Hair follicular keratinocyte (primary cell): ENCODE data around the gene ERN2. TPM values are rescaled to one million over a fixed set of nuclear protein-coding genes. Genes with fewer than 3 reads are reported as not detected.

Experiments
- total RNA-seq: library from RNA; depleted of rRNA; stranded (reverse); fragments of >200 nt; gene quantifications from 2 replicates; pipeline ENCODE4 v1.2.3, GENCODE V29; 2015

ERN2 gene
- not detected in 2 replicates for total RNA-seq

GRCh38 chr16:23712976-23713375, at the start of gene ERN2:
Gene ERN2, minus strand, starts transcription at chr16:23713222. Its CDS starts 35 bp downstream, at chr16:23713187.

GRCh38 chr16:23754594-23755483, 41.8 kb upstream of the ERN2 start, which contains the start of gene CHP2:
Gene CHP2, plus strand, starts transcription at chr16:23755026. Its CDS starts 24 bp downstream, at chr16:23755050.

GRCh38 chr16:23678430-23679273, 34.4 kb downstream of the ERN2 start, which contains the start of gene PLK1:
Gene PLK1, plus strand, starts transcription at chr16:23678889. Its CDS starts 44 bp downstream, at chr16:23678933.

GRCh38 chr16:23640931-23641765, 71.9 kb downstream of the ERN2 start, which contains the start of the genes DCTN5 and PALB2:
Gene DCTN5, plus strand, starts transcription at chr16:23641466. Its CDS starts 77 bp downstream, at chr16:23641543.
Gene PALB2, minus strand, starts transcription at chr16:23641310. Its CDS starts 153 bp downstream, at chr16:23641157.

Other genes starting within 250 kb of the ERN2 start
- 15.6 and 32.2 TPM in 2 replicates for gene GGA2, start 202.7 kb downstream of the ERN2 start, total RNA-seq
- 32.4 and 41.7 TPM in 2 replicates for gene EARS2, start 155.9 kb downstream of the ERN2 start, total RNA-seq
- gene UBFD1, start 155.5 kb downstream of the ERN2 start, total RNA-seq = 61.1 and 69.9 TPM in 2 replicates
- gene NDUFAB1, start 116.9 kb downstream of the ERN2 start, total RNA-seq = 147 and 213 TPM in 2 replicates
- 8.6 and 12.3 TPM in 2 replicates for gene PALB2, start 71.9 kb downstream of the ERN2 start, total RNA-seq
- 39.8 and 54.5 TPM in 2 replicates for gene DCTN5, start 71.8 kb downstream of the ERN2 start, total RNA-seq
- gene PLK1, start 34.3 kb downstream of the ERN2 start, total RNA-seq = 22.1 and 94.8 TPM in 2 replicates
- not detected in 2 replicates for gene CHP2, start 41.8 kb upstream of the ERN2 start, total RNA-seq
- gene PRKCB, start 122.8 kb upstream of the ERN2 start, total RNA-seq = not detected in 2 replicates